Measurements from ENCODE around the gene ARHGEF28. TPM values are rescaled to one million over a fixed set of nuclear protein-coding genes. Genes with fewer than 3 reads are reported as not detected.

The ARHGEF28 gene
- total RNA-seq, 1 experiment from 2014 or later, result 0.57 TPM

DNA sequence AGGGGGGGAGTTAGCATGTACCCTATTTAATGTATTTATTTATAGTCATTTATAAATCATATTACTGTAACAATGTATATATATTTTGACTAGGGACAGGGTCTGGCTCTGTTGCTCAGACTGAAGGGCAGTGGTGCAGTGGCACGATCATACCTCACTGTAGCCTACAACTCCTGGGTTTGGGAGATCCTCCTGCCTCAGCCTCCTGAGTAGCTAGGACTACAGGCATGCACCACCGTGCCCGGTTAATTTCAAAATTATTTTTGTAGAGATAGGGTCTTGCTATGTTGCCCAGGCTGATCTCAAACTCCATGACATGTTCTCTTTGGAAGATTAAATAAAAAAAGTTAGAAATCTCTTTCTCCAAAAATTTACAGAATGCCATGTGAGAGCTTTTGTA is 52.8 kb downstream of the ARHGEF28 start:
- Histone ChIP-seq H2BK5ac (ENCODE audit: insufficient read length, low read length) (no peak overlapping the region), H3K27ac (ENCODE audit: insufficient read length, low read depth, low read length) (no peak overlapping the region), H3K14ac (ENCODE audit: insufficient read depth, low read length) (no peak overlapping the region), H3T11ph (ENCODE audit: low read length) (no peak overlapping the region), H3K9me3 (ENCODE audit: control insufficient read depth, low read depth, low read length) (no peaks in the 10 kb centered on the region), H4K5ac (ENCODE audit: insufficient read length, low read depth, low read length) (no peak overlapping the region), H2BK20ac (ENCODE audit: low read depth, low read length, poor library complexity, severe bottlenecking) (no peak overlapping the region), H3K79me1 (ENCODE audit: insufficient read depth, low read depth, low read length, poor library complexity, severe bottlenecking) (no peaks in the 10 kb centered on the region), H2BK15ac (ENCODE audit: low read depth, low read length) (no peak overlapping the region), H3K4me2 (ENCODE audit: insufficient read depth, insufficient read length, low read length) (no peak overlapping the region), H4K91ac (ENCODE audit: insufficient read length, low read depth, low read length) (no peak overlapping the region), H2BK12ac (ENCODE audit: insufficient read length, low read depth, low read length) (no peak overlapping the region), H3K9ac (ENCODE audit: extremely low read depth, insufficient read length, low read length) (no peak overlapping the region), H3K79me2 (ENCODE audit: insufficient read depth, low read length) (no peaks in the 10 kb centered on the region), H3K18ac (ENCODE audit: insufficient read length, low read depth, low read length) (no peak overlapping the region), H3K56ac (ENCODE audit: insufficient read length, low read depth, low read length) (no peak overlapping the region), H4K20me1 (ENCODE audit: control insufficient read depth, insufficient read depth, insufficient read length) (no peaks in the 10 kb centered on the region), H3K23me2 (ENCODE audit: insufficient read length, low read depth, low read length, poor library complexity, severe bottlenecking) (no peaks in the 10 kb centered on the region), H3K4ac (ENCODE audit: low read depth, low read length) (no peak overlapping the region), H3K23ac (ENCODE audit: insufficient read length, low read depth, low read length) (no peak overlapping the region), H3K4me1 (ENCODE audit: insufficient read depth, low read length) (no peaks in the 10 kb centered on the region), H2AFZ (ENCODE audit: low read length) (no peak overlapping the region), H2BK120ac (ENCODE audit: low read depth, low read length, poor library complexity, severe bottlenecking) (no peak overlapping the region), H3K27me3 (ENCODE audit: insufficient read depth, low read length) (no peaks in the 10 kb centered on the region), H4K8ac (replicated peaks; ENCODE audit: insufficient read length, low read depth, low read length) (no peak overlapping the region), H2AK5ac (ENCODE audit: insufficient read length, low read length) (no peak overlapping the region)
- Mint-ChIP-seq H3K4me3 (no peak overlapping the region), H3K27ac (no peak overlapping the region), H3K4me1 (peaks cover 3% of the 10 kb centered on the region in 2 experiments; a peak in 3 of 4 replicates), H3K27me3 (ENCODE audit: low read depth) (no peaks in the 10 kb centered on the region), H3K9me3 (no peaks in the 10 kb centered on the region), H3K36me3 (ENCODE audit: insufficient read depth in 1 of 3, low read depth in 3 of 3) (no peaks in the 10 kb centered on the region)
- TF ChIP-seq, protein P1, sequence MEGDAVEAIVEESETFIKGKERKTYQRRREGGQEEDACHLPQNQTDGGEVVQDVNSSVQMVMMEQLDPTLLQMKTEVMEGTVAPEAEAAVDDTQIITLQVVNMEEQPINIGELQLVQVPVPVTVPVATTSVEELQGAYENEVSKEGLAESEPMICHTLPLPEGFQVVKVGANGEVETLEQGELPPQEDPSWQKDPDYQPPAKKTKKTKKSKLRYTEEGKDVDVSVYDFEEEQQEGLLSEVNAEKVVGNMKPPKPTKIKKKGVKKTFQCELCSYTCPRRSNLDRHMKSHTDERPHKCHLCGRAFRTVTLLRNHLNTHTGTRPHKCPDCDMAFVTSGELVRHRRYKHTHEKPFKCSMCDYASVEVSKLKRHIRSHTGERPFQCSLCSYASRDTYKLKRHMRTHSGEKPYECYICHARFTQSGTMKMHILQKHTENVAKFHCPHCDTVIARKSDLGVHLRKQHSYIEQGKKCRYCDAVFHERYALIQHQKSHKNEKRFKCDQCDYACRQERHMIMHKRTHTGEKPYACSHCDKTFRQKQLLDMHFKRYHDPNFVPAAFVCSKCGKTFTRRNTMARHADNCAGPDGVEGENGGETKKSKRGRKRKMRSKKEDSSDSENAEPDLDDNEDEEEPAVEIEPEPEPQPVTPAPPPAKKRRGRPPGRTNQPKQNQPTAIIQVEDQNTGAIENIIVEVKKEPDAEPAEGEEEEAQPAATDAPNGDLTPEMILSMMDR (conservative IDR thresholded peaks at IDR 0.05), result no peak
- no peak for DNase-seq
- no CpG with 5 or more reads among the region's 3 CpGs for WGBS (ENCODE audit: extremely low coverage, insufficient read length, low lambda C conversion rate)
